ENCODE data around the gene KLHL35.

The KLHL35 gene, protein sequence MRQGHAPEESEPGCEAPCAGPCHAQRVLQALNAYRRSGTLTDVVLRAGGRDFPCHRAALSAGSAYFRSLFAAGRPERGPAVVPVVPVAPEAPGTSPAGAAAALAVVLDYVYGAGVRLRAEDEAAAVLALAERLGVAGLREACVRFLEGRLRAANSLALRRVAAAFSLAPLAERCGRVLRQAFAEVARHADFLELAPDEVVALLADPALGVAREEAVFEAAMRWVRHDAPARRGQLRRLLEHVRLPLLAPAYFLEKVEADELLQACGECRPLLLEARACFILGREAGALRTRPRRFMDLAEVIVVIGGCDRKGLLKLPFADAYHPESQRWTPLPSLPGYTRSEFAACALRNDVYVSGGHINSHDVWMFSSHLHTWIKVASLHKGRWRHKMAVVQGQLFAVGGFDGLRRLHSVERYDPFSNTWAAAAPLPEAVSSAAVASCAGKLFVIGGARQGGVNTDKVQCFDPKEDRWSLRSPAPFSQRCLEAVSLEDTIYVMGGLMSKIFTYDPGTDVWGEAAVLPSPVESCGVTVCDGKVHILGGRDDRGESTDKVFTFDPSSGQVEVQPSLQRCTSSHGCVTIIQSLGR

DNA sequence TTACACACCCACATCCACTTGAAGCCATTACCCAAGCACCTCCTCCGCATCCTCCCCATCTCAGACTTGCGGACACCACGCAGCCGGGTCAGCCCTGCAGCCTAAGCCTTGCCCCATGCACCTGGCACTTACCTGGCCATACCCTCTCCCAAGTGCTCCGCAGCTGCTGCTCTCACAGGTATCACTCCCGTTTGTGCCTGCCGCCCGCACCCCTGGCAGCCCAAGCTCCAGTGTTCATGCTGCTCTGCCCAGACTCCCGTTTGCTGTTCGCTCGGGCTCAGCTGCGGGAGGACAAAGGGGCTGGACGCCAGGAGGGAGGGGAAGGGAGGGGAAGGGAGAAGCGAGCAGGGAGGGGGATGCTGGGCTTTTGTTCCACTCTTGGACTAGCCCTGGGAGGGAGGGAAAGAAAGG is at the start of gene KLHL35:
TSS of gene KLHL35 (minus strand) at position 293 of the 411 bp plus-strand sequence. CDS start 2,574 bp downstream, outside the sequence.
- no peak for DNase-seq

GRCh38 chr11:75481922-75482606 is 49.1 kb upstream of the KLHL35 start:
- DNase-seq, result no peak

DNA sequence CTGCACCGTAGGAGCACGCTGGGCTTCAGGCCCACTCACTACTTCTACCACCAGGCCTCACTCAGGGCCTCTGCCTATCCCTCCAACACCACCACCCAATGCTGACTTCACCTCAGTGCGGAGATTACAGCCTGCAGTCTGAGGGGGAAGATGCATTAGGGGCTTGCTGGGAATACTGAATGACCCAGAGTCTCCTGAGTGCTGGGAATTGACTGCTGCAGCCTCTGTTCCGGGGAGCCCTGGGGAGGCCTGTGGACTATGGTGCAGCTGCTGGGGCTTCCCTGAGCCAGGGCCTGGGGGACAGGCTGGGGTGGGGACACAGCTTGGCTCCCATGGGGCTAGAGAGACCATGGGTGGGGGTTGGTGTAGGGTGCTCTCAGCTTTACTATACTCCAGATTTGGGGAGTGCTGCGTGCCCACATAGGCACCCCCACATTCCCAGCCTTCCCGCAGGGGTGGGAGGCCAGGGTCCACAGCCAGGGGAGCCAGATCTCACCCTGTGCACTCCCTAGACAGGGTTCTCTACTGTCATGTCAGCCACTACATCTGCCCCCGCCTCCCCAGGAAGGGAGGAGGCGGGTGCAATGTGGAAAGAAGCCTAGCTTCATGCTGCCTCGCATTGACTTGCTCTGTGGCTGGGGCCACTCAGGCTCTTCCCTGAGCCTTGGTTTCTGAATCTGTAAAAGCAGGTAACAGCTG is 48.4 kb upstream of the KLHL35 start:
- DNase-seq, result no peak

DNA sequence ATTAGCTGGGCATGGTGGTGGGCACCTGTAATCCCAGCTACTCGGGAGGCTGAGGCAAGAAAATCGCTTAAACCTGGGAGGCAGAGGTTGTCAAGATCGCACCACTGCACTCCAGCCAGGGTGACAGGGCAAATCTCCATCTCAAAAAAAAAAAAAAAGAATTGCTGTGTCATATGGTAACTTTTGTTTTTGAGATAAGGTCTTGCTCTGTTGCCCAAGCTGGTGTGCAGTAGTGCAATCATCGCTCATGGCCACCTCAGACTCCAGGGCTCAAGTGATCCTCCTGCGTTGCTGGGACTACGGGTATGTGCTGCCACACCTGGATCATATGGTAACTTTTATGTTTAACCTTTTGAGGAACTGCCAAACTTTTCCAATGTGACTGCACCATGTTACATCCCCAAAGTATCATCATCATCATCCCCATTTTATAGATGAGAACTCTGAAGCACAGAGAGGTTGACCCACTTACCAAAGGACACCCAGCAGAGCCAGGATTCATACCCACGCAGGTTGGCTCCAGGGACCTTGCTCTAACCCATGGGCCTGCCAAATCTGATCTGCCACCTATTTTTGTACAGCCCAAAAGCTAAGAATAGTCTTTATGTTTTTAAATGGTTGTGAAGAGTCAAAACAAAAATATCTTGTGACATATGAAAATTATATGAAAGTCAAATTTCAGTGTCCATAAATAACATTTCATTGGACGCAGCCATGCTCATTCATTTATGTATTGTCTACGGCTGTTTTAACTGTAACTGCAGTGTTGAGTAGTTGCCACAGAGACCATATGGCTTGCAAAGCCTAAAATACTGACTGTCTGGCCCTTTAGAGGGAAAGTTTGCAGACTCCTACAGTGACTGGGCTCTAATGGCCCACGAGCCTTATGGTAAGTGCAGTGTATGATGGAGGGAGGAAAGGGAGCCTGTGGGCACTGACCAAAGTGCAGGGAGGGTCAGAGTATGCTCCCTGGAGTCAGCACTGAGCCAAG is 47.5 kb upstream of the KLHL35 start:
- no peak for DNase-seq

GRCh38 chr11:75479597-75480145 is 46.7 kb upstream of the KLHL35 start:
- no peak for DNase-seq

GRCh38 chr11:75478783-75479596 is 46.0 kb upstream of the KLHL35 start:
- no peak for DNase-seq

DNA sequence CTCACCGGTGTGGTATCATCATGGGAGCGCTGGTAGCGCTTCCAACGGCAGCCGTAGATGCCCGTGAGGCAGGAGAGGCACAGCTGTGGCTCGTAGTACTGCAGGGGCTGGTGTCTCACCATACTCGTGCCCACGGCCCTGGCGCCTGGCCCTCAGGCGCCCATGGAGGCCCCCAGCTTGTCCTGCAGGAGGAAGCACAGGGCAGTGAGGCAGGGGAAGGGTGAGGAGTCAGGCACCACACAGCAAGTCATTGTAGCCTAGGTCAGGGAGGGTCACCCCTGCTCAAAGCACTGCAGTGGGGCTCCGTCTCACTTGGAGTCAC is 44.6 kb upstream of the KLHL35 start:
- DNase-seq, result no peak

- no peak for DNase-seq
These were observed 44.0 kb upstream of the KLHL35 start for GRCh38 chr11:75476739-75477613.

DNA sequence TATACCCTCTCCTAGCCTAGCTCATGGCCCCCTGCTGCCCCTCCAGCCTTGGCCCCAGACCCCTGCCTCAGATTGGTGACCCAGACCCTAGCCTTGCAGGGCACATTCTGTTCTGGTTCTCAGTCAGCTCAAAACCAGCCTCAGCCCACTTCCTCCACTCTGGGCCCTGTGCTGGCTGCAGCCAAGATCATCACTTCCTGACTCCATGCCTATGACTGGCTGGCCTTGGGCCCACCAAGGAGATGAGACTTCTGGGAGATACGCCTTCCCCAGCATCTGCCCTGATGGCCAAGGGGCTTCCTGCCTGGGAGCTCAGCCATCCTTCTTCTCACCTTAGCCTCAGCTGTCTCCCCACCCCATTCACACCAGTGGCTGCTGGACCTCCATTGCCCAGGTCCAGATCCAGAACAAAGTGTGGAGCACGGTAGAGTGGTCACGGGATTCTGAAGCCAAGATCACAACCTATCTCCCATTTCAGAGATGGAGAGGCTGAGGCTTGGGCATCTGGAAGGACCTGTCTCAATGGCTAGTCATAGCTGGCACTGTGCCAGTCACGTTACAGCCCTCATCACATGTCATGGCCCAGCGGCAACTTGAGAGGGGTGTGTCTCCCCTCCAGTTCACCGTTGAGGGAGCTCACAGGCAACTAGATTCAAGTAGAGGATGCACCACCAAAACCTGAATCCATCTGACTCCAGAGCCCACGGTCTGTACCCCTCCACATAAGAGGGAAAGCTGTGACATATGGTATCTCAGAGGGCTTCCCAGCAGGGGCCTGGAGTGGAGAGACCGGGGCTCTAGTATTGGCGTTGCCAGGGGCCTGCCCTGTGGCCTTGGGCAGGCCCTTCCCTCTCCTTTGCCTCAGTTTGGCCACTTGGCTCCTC is 43.0 kb upstream of the KLHL35 start:
- peak; percentile 71 for DNase-seq

DNA sequence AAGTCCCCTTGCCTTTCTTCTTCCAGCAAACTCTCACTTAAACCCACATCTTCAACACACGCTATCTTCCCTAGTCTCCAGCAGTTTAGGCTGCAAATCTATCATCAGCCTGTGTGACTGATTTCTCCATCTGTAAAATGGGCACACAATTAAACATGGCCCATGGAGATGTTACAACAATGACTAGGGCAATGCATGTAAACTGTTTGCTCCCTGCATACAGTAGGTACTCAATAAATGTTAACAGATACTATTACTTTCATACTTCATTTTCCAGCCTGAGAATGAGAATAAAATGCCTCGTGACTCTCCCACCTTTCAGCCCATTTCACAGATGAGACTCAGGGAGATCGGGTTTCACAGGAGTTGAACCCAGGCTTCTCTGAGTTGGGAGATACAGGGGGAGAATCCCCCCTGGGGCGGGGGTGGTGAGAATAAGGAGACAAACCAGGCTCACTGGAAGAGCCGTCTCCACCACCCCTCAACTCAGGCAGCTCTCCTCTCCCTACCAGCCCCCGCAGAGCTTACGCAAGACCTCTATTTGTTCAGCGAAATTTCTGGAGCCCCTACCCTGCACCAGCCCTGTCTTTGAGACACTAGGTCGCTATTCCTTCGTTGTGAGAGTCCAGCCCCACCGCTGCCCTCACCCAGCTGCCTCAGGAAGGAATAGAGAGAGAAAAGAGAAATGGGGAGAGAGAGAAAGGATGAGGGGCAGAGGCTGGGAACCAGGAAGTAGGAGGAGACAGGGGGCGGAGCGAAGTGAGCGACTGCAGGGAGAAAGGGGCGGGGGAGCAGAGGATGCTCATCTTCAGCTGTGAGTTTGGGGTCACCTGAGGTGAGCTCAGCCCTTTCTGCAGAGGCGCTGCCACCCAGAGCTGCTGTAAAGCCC is 42.1 kb upstream of the KLHL35 start:
- peak; percentile 67 for DNase-seq

DNA sequence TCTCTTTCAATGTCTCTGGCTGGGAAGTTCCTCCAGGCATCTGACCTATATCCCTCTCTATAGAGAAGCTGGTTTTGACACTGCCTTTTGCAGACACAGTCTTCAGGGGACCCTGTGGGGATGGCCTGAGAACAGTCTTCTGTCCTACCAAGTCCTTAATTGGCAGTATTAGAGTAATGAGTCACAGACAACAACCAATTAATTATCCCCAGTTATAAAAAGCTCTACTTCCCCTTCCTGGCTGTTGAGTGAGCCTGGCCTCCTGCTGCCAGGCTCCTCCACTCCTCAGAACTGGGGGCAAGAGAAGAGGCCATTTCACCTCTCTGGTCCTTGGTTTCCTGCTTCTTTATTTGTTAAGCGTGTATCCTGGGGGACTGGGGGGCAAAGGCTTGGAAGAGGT is 41.2 kb upstream of the KLHL35 start:
- DNase-seq, result no peak

GRCh38 chr11:75473684-75474083 is 40.7 kb upstream of the KLHL35 start:
- no peak for DNase-seq

GRCh38 chr11:75472081-75472732 is 39.2 kb upstream of the KLHL35 start:
- no peak for DNase-seq

DNA sequence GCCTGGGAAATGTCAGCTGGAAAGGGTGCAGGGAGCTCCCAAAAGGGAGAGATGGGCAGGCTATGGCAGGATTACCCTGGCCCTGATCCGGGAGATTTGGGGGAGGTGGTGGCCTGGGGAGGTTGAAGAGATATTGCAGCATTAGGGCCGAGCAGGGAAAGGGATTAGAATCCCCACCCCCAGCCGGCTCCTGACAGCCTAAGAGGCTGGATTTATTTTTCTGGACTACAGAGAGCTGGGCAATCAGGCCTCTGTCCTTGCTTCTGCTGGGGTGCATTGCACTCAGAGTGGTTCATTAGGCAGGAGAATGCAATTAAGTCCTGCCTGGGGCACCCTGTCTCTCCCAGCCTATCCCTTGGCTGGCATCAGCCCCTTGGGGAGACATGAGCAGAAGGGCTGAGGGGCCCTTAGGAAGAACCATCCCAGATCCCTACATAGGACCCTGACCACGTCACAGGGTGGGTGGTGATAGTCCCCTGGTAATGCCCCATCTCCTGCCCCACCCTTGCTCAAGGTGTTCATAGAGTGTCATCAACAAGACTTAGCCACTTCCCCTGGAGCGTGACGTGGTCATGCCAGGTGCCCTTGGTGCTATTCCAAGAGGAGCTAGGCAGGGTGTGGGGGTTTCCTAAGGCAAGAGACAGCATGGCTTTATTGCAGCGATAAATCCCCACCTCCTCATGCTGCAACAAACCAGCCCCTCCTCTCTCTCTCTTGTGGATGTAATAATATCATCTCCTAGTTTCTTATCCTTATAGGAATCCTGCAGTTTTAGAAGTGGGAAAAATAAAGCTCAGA is 38.4 kb upstream of the KLHL35 start:
- no peak for DNase-seq

- no peak for DNase-seq
These were observed 37.6 kb upstream of the KLHL35 start for GRCh38 chr11:75470476-75471080.

Data from activated CD4-positive, alpha-beta T cell treated with anti-CD3 and anti-CD28 coated beads, Interleukin-2, Interleukin-6, amounts not matched to agents 100 ng/mL and 50 ng/mL, durations not matched to agents 16 hours and 8 hours (primary cell).